DOHH2 (cell line): ENCODE measurements around the gene CD160.

Source experiments
- CTCF ChIP-seq: fragments of 200-600 bp; sonication (generic); IDR thresholded peaks from one replicate; pipeline ENCODE4 v1.5.1; 2014; ENCODE audit warnings: antibody characterized with exemption, mild to moderate bottlenecking, low read depth, low read length; ENCODE audit not compliant: poor library complexity, severe bottlenecking
- EZH2phosphoT487 ChIP-seq: fragments of 200-600 bp; sonication (generic); IDR thresholded peaks from 2 replicates; pipeline ENCODE4 v1.6.1; 2017; ENCODE audit warnings: borderline replicate concordance, mild to moderate bottlenecking, antibody characterized with exemption, low read length, moderate library complexity, mixed read lengths

GRCh38 chr1:145711213-145711651 is 8.1 kb upstream of the CD160 start:
- TF ChIP-seq CTCF (no peak), EZH2phosphoT487 (no peak)
